ENCODE data around the gene HIGD1A.

- no peak for TF ChIP-seq CTCF (IDR thresholded peaks at IDR 0.05; ENCODE audit: low read length)
- TF ChIP-seq EZH2phosphoT487 (IDR thresholded peaks at IDR 0.05; ENCODE audit: low read length), result no peak
- no peak for TF ChIP-seq EZH2 (optimal IDR thresholded peaks at IDR 0.05; ENCODE audit: low read depth, low read length)
Measured at GRCh38 chr3:42804106-42804830, at the start of gene HIGD1A.

All from MM.1S (cell line).